HS-5 (cell line): ENCODE results near the gene LENEP.

Source experiments
- DNase-seq: peaks from one replicate; pipeline ENCODE4 v3.0.0-alpha.2; 2012; ENCODE audit warnings: low read depth

LENEP gene

DNA sequence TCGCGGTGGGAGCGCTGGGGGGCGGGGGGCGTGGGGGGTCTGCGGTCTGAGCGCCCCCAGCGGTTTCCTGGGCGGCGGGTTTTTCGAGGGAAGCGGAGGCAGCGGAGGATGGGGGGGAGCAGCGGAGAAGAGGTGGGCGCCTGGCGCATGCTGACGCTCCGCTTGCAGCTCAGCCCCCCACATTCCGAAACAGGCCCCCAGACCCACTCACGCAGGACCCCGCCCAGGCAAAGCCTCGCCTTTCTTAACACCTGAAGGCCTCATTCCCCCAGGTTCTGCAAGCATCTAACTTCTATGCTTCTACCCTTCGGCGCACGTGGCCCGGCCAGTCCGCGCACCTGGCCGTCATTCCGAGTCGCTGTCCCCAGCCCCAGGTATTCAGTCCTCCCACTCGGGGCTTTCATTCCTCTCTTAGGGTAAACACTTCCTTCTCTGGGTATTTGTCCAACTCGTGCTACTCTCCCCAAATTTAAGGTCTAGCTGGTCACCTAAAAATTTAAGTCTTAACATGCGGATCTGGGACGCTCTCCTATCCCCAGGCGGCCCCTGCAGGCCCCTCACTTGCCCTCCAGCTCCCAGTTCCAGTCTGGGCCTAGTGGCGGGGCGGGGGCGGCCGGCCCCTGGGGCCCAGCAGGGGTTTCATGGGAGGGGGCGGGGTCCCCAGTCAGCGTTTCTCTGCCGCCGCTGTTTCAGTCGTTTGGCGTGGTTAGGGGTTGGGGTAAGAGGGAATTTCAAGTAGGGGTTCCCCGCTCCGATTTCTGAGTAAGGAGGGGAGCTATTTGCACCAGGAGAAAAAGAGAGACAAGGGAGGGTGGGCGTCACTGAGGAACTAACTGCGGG, 6.4 kb downstream of the LENEP start:
- no peak for DNase-seq

GRCh38 chr1:155000411-155000725, 7.0 kb downstream of the LENEP start:
- DNase-seq: no peak

- DNase-seq: no peak
Measured at GRCh38 chr1:155000726-155001424, 7.5 kb downstream of the LENEP start.

DNA sequence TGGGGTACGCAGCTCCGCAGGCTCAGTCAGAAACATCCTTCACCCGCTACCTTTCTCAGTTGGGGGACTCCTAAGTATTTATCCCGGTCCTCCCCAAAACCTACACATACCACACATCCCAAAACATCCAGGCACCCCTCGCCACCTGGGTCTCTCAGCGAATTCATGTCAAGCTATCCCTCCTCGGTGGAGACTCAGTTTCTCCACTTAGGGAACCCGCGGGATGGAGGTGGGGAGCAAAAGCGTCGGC, 8.0 kb downstream of the LENEP start:
- DNase-seq: no peak

- DNase-seq: peak; percentile 85
Measured at GRCh38 chr1:155001675-155002463, 8.5 kb downstream of the LENEP start.

- no peak for DNase-seq
Measured at GRCh38 chr1:155002464-155003226, 9.3 kb downstream of the LENEP start, which contains the start of gene ZBTB7B. TSS of gene ZBTB7B (plus strand) at chr1:155002802. CDS start at chr1:155014661, 11,859 bp downstream.

- DNase-seq: no peak
Measured at GRCh38 chr1:155003227-155003765, 9.9 kb downstream of the LENEP start.

DNA sequence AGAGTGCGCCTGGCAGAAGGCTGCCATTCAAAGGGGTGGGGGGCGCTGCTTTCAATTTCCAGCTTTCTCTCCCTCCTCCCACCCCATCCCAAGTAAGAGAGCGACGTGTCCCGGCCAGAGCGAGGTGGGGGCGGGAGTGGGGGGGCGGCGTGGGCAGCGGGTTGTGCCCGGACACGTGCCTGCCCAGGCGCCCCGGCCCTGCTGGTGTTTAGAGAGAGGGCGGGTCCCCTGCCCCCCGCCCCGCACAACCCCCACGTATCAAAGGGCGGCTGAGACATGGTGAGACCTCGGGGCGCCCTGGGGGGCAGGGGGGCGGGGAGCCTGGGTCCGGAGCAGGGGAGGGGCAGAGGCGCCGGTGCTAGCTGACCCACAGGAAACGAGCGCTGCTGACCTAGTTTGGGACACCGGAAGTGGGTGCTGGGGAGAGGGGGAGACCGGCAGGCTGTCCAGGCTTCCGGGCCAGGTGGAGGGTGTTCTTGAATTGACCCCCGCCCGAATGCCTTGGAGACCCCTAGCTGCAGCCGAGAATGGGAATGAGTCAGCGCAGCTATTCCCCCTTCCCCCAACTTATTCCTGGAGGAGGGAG, 10.5 kb downstream of the LENEP start:
- DNase-seq: no peak

- DNase-seq: no peak
Measured at GRCh38 chr1:155004352-155005075, 11.1 kb downstream of the LENEP start.

- no peak for DNase-seq
Measured at GRCh38 chr1:155005076-155006011, 12.0 kb downstream of the LENEP start.

DNA sequence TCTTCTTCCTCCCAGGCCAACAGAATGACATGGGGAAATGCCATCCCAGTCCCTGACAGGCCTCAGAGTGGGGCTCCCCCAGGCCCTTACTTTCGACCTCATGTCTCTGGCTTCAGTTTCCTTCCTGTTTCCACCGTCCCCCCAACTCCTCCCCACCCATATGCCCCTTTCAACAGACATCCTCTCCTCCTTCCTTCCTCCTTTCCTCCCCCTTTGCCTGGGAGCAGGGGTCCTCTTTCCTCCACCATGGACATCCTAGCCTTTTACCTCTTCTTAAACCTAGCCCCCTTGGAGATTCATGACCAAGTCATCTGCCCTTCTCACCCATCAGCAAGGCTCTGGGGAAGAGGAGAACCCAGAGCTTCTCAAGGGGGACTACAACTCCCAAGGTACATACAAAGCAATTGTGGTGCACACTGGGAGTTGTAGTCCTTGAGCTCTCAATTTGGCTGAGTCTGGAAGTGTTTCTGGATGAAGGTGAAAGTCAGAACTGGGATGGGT, 13.3 kb downstream of the LENEP start:
- DNase-seq: no peak

GRCh38 chr1:155007251-155007828, 14.0 kb downstream of the LENEP start:
- DNase-seq: no peak

- no peak for DNase-seq
Measured at GRCh38 chr1:155008015-155008941, 14.9 kb downstream of the LENEP start.

GRCh38 chr1:155009221-155009711, 15.9 kb downstream of the LENEP start:
- no peak for DNase-seq

DNA sequence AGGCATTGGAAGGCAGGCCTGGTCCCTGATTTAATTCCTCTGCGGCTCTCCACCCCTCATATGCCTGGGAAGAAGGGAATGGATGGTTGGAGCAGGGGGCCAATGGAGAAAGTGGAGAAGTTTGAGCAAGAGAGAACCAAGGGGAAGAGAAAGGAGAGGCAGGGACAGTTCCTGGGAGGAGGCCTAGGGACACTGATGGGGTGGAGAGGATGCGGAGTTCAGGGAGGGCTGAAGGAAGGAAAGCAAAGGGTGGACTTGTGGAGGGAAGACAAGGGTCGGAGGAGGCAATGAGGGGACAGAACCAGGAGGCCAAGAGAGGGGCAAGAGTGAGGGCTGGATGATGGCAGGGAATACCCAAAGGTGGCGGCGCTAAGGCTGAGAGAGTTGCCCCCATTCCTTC, 16.4 kb downstream of the LENEP start:
- DNase-seq: no peak

- DNase-seq: no peak
Measured at GRCh38 chr1:155010211-155010918, 17.0 kb downstream of the LENEP start.

DNA sequence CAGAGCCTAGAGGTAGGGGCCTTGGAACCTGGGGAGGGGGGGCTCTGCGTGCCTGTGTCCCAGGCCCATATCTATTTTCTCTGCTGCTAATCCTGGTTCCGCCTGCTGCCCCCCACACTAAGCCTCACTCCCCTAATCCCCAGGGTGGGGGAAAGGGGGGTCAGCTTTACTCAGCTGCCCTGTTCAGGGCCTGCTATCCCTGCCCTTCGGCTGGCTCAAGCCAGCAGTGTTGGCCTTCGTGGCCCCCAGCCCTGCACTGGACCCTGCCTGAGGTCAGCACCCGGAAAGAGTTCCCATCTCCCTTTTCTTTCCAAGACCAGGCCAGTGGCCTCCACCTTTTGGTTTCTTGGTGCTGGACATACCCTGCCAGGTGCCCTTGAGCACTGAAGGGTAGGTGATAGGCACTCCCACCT, 17.6 kb downstream of the LENEP start:
- DNase-seq: no peak
